ENCODE data around the gene SLX4IP.

The SLX4IP gene

DNA sequence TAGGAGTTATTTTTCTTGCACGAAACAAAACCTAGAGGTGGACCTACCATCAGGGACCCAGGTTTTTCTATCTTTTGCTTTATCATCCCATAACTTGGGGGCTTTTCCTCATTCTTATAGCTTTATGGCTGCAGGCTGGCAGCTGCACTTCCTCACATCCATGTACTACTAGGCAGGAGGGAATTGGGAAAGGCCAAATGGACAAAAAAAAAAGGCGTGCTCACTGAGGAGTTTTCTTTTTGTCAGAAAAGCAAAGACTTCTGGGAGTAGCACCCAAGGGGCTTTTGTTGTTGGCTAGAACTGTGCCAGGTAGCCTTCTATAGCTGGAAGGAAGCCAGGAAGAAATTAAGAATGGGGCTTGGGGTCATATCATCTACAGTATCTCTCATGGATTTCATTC, 61.4 kb downstream of the SLX4IP start:
- no peak for DNase-seq (ENCODE audit: low spot score)

GRCh38 chr20:10497283-10497682, 62.2 kb downstream of the SLX4IP start:
- no peak for DNase-seq (ENCODE audit: low spot score)

- DNase-seq (ENCODE audit: low spot score): no peak
Measured at GRCh38 chr20:10497791-10498190, 62.7 kb downstream of the SLX4IP start.

GRCh38 chr20:10498200-10498599, 63.1 kb downstream of the SLX4IP start:
- no peak for DNase-seq (ENCODE audit: low spot score)

GRCh38 chr20:10501402-10501801, 66.3 kb downstream of the SLX4IP start:
- DNase-seq (ENCODE audit: low spot score): no peak

DNA sequence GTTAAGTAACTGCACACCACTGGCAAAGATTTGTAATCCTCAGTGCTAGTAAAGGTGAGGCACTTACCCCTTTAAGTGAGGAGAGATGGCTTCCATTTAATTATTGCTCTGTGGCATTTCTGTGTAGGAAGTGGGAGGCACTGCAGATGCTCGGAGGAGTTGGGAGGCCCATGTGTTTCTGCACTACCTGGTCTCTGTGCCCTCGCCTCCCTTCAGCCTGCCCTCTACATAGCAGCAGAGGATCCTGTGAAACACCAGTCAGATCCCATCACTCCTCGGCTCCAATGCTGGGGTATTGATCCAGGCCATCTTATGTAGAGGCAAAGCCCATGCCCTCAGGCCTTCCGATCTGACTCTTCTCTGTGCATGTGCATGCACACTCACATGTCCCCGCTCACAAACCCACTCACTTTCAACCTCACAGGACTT, 67.0 kb downstream of the SLX4IP start:
- no peak for DNase-seq (ENCODE audit: low spot score)

- no peak for DNase-seq (ENCODE audit: low spot score)
Measured at GRCh38 chr20:10504608-10504993, 69.5 kb downstream of the SLX4IP start.

GRCh38 chr20:10504994-10505730, 70.1 kb downstream of the SLX4IP start:
- peak; percentile 18 for DNase-seq (ENCODE audit: low spot score)

DNA sequence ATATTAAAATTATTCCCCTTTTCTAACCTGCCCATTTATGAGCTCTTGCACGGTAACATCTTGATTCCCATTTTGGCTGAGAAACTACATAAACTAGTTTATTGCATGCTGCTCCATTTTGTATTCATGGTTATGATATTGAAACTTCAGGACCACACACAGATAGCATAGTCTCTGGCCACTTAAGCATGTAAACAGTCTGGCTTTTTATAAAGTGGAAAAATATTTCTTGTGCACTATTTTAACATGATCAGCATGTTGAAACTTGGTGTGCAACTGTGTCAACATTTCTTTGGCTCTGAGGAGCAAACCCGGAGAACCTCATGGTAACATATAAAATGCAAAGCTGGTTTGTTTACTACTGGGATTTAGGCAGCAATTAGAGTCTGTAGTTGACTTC, 70.7 kb downstream of the SLX4IP start:
- no peak for DNase-seq (ENCODE audit: low spot score)

- DNase-seq (ENCODE audit: low spot score): no peak
Measured at GRCh38 chr20:10507052-10507451, 71.9 kb downstream of the SLX4IP start.

DNA sequence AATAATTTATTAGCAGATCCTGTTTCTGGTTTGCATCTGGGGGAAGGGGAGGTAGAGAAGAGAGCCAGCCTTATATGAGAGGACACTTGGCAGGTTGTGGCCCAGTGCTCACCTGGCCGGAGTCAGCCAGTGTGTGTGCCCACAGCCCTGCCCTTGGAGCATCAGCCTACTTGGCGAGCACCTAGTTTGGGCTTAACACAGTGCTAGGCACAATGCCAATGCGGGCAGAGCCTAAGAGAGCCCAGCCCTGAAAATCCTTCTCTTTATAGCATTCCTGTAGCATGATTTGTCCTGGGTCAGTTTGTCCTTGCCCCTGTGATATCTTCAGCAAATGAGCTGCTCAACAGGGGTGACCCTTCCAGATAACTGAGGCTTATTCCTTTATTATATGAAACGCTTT, 73.0 kb downstream of the SLX4IP start:
- no peak for DNase-seq (ENCODE audit: low spot score)

DNA sequence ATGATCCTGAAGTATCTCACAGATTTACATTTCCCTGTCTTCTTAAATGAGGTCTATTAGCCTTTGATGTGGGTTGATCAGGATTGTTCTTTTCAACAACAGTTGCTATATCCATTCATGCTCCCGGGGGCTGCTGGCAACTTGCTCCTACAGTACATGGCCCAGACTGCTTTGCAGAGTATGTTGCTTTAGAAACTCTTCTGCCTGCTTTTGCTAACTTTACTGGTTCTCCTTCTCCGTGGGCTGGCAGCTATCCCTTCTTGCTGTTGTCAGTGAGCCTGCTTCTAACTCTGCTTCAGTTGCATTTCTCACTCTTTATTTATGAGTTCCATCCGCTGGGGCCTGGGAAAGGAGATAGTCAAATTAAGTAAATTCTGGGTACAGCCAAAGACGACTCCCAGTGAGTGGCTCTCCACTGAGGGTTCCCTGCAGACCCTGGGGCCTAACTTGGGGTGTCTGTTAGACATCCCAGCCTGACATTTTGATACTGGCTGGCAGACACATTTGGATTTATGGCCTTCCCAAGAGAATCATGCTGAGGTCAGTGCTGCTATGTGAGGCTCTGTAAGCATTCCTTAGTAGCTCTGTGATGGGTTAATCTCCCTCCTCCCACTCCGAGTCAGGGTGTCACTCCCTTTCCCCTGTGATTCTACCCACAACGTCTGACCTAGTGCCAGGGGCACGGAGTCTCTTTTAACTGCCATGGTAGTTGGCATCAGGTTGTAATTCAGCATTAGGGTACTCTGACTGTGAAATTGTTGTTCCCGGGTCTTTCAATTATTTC, 73.6 kb downstream of the SLX4IP start:
- DNase-seq (ENCODE audit: low spot score): peak; percentile 41

GRCh38 chr20:10509376-10509775, 74.3 kb downstream of the SLX4IP start:
- DNase-seq (ENCODE audit: low spot score): no peak

DNA sequence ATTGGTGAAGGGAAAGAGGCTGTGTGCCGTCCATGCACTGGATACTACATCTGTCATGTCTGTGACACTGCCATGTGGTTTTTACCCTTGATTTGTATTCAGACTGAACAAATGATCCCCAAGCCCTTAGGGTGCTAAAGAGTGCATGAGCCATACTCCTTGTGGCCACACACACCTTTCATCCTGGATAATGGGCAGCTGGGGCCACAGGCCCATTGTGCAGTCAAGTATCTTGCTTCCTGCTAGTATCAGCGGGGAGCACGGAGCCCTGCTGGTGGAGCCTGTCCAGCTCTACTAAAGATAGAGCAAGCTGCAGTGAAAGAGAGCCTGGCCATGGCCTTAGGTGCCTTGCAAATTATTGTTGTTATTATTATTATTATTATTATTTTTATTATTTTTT, 75.1 kb downstream of the SLX4IP start:
- DNase-seq (ENCODE audit: low spot score): no peak

- no peak for DNase-seq (ENCODE audit: low spot score)
Measured at GRCh38 chr20:10511170-10511508, 76.0 kb downstream of the SLX4IP start.

DNA sequence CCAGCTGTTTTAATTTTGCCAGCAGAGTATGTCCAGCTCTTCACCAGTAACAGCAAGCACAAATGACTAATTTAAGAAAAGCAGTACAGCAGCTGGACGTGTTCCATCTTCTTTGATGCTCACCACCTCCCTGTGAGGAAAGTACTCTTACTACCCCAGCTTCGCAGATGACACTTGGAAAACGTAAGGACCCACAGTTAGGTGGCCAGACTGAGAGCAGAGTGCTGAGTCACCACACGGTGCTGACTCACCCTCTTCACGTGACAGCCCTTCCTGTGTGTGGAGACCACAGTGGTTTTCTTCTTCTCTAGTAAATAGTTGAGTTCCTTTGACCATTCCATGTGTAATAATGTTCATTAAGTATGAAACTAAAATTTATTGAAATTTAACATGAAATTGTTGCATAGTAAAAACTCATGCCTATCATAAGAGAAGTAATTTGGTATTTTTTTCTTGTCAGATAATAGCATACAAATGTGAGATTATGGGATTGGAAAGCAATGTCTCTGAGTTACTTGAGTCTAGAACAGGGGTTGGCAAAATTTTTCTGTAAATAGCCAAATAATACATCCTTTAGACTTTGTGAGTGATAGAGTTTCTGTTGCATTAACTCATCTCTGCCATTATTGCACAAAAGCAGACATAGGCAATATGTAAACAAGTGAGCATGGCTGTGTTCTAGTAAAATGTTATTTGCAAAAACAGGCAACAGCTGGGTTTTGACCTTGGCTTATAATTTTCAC, 76.6 kb downstream of the SLX4IP start:
- DNase-seq (ENCODE audit: low spot score): peak; percentile 86

- DNase-seq (ENCODE audit: low spot score): no peak
Measured at GRCh38 chr20:10513061-10513460, 78.0 kb downstream of the SLX4IP start.

DNA sequence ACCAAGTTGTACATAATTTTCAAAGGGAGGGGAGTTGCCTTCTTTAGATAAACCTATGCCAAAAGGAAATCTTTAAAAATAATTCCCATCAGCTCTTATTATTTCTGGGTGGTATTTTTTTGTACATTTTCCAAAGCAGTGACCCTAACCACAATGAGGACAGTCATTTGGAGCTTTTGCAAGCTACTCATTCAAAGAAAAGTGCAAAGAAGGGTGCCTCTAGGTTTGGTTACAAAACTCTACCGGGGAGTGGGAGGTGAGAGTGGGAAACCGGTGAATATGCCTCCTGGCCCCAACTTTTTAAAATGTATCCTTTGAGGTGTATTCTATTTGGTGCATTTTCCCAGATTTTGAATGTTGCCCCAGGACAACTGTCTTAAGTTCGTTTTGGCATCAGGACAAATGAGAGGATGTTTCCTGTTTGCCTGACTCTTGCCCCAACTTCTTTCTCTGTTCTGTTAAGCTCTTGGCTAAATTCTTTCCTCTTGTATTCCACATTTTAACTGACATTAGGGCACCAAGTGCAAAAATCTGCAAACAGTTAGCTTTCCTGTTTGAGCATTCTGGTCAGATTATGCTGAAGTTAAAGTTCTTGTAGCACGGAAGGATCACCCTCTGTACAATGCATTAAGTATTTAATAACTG, 78.9 kb downstream of the SLX4IP start:
- no peak for DNase-seq (ENCODE audit: low spot score)

DNA sequence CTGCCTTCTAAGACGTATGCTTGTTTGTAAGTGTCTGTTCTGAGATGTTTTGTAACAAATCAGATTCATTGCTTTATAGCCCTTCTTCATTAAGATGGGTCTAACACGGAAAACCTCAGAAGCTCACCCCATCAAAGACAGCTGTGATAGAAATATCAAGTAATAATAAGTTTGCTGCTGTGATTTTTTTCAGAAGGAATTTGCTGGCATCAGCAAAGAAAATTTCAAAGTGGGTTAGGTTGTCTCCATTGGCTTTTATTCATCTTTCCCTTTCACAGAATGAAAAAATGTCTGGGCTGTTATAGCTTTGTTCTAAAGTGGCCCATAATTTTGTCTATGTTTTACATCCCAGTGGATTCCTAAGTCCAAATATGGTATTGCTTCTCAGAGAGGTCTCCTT, 81.4 kb downstream of the SLX4IP start:
- no peak for DNase-seq (ENCODE audit: low spot score)

GRCh38 chr20:10519361-10520046, 84.4 kb downstream of the SLX4IP start:
- no peak for DNase-seq (ENCODE audit: low spot score)

DNA sequence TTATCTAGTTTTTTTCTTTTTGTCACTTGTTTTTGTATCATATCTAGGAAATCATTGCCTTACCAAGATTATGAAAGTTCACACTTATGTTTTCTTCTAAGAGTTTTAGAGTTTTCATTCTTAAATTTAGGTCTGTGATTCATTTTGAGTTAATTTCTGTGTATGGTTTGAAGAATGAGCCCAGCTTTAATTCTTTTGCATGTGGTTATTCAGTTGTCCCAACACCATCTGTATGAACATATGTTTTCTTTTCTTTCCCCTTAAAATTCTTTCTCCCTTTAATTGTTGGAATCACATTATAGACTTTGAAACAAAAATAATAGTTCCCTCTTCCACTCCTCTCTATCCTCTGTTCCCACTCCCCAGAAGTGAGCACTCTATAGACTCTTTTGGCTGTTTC, 85.4 kb downstream of the SLX4IP start:
- DNase-seq (ENCODE audit: low spot score): no peak

Data from AG08396 (cell line).